Activated CD8-positive, alpha-beta T cell treated with anti-CD3 and anti-CD28 coated beads, Interleukin-2, amount 10 ng/mL, durations not matched to agents 7 days and 5 days (primary cell): Measurements from ENCODE around the gene SCGB1D4. TPM values are rescaled to one million over a fixed set of nuclear protein-coding genes. Genes with fewer than 3 reads are reported as not detected.
"Not testable (repeated sequence)": the region's sequence is repeated elsewhere in the genome, so short reads cannot be mapped to it uniquely, and the experiment has no call there.

Experiments
- ATAC-seq: fragments of 150-1000 bp; cut with Tn5 transposase; one replicate; pipeline ENCODE4 v1.10.0; 2021; ENCODE audit warnings: moderate library complexity
- CTCF ChIA-PET: fragments of 350-600 bp; sonication (Branson Sonifier 250); formaldehyde crosslinking; loops from one replicate; lab custom pipeline; 2021; ENCODE audit warnings: antibody characterized with exemption; lab: Charles Lee
- POLR2A ChIA-PET: fragments of 350-600 bp; sonication (Branson Sonifier 250); formaldehyde crosslinking; loops from one replicate; lab custom pipeline; 2021; ENCODE audit warnings: antibody characterized with exemption; lab: Charles Lee
- DNase-seq: peaks from one replicate; pipeline ENCODE4 v3.0.0-alpha.2; 2020
- H3K27ac Mint-ChIP-seq: one replicate; pipeline ENCODE4 v1.8.0; 2021; ENCODE audit warnings: mild to moderate bottlenecking, mixed read lengths
- H3K27me3 Mint-ChIP-seq: one replicate; pipeline ENCODE4 v1.8.0; 2021; ENCODE audit warnings: low read depth, mixed read lengths
- H3K36me3 Mint-ChIP-seq: one replicate; pipeline ENCODE4 v1.8.0; 2021; ENCODE audit warnings: low read depth, mixed read lengths
- H3K4me1 Mint-ChIP-seq: one replicate; pipeline ENCODE4 v1.8.0; 2021; ENCODE audit warnings: low read depth, mixed read lengths
- H3K4me3 Mint-ChIP-seq: one replicate; pipeline ENCODE4 v1.8.0; 2021; ENCODE audit warnings: mild to moderate bottlenecking, mixed read lengths
- H3K9me3 Mint-ChIP-seq: one replicate; pipeline ENCODE4 v1.8.0; 2022; ENCODE audit warnings: mixed read lengths; ENCODE audit not compliant: insufficient read depth
- total RNA-seq, 2 experiments: library from RNA; stranded (reverse); gene quantifications; one replicate each; pipeline ENCODE4 v1.2.3, GENCODE V29; 2021

The SCGB1D4 gene
- total RNA-seq, 2 experiments from 2014 or later, result not detected

- POLR2A ChIA-PET, H3K4me1 Mint-ChIP-seq, H3K4me3 Mint-ChIP-seq, DNase-seq, ATAC-seq, H3K9me3 Mint-ChIP-seq, H3K27ac Mint-ChIP-seq, H3K36me3 Mint-ChIP-seq: not testable (repeated sequence)
- peaks cover 15% of the 10 kb centered on the region for H3K27me3 Mint-ChIP-seq
- CTCF ChIA-PET, result interaction anchor here (1.0 kb wide), 1 partner anchor 85 kb away, joined by 3 read pairs; no protein-coding TSS in a partner anchor
Measured at GRCh38 chr11:62327541-62327940, 28.7 kb upstream of the SCGB1D4 start.

GRCh38 chr11:62326719-62327118 is 27.8 kb upstream of the SCGB1D4 start:
- CTCF ChIA-PET, H3K9me3 Mint-ChIP-seq, DNase-seq, H3K4me3 Mint-ChIP-seq, H3K36me3 Mint-ChIP-seq, H3K27ac Mint-ChIP-seq, POLR2A ChIA-PET, H3K4me1 Mint-ChIP-seq, ATAC-seq: not testable (repeated sequence)
- H3K27me3 Mint-ChIP-seq, result peaks cover 15% of the 10 kb centered on the region

GRCh38 chr11:62325781-62326180 is 26.9 kb upstream of the SCGB1D4 start:
- ATAC-seq, DNase-seq, H3K27me3 Mint-ChIP-seq, POLR2A ChIA-PET, H3K27ac Mint-ChIP-seq, H3K36me3 Mint-ChIP-seq, H3K4me3 Mint-ChIP-seq, H3K4me1 Mint-ChIP-seq, H3K9me3 Mint-ChIP-seq: not testable (repeated sequence)
- CTCF ChIA-PET, result interaction anchor here (0.8 to 1.0 kb wide), 3 partner anchors 11 to 154 kb away, joined by 3 to 5 read pairs (median 5); no protein-coding TSS in a partner anchor

GRCh38 chr11:62324731-62325556 is 26.1 kb upstream of the SCGB1D4 start:
- CTCF ChIA-PET, result interaction anchor here (0.8 to 1.0 kb wide), 3 partner anchors 10 to 153 kb away, joined by 3 to 5 read pairs (median 5); no protein-coding TSS in a partner anchor
- Mint-ChIP-seq H3K4me3 (no peak overlapping the region), H3K9me3 (no peaks in the 10 kb centered on the region), H3K36me3 (no peaks in the 10 kb centered on the region), H3K27ac (no peak overlapping the region), H3K27me3 (peaks cover 6% of the 10 kb centered on the region), H3K4me1 (peaks cover 2% of the 10 kb centered on the region)
- POLR2A ChIA-PET, result no interaction called here
- ATAC-seq (peak; percentile 96), DNase-seq (peak; percentile 79)

- Mint-ChIP-seq H3K27ac (no peak overlapping the region), H3K27me3 (peaks cover 5% of the 10 kb centered on the region), H3K4me1 (no peaks in the 10 kb centered on the region), H3K9me3 (no peaks in the 10 kb centered on the region), H3K4me3 (no peak overlapping the region), H3K36me3 (no peaks in the 10 kb centered on the region)
- ATAC-seq, result no peak
- DNase-seq, result no peak
- ChIA-PET POLR2A (no interaction called here), CTCF (interaction anchor here (1.0 to 3.5 kb wide), 8 partner anchors 9 to 168 kb away, joined by 3 to 17 read pairs (median 6); no protein-coding TSS in a partner anchor)
Measured at GRCh38 chr11:62322524-62322923, 23.6 kb upstream of the SCGB1D4 start.

- Mint-ChIP-seq H3K4me1 (peaks cover 12% of the 10 kb centered on the region), H3K4me3 (no peak overlapping the region), H3K36me3 (no peaks in the 10 kb centered on the region), H3K9me3 (no peaks in the 10 kb centered on the region), H3K27me3 (peaks cover 16% of the 10 kb centered on the region), H3K27ac (no peak overlapping the region)
- ATAC-seq (no peak), DNase-seq (no peak)
- POLR2A ChIA-PET, result no interaction called here
- CTCF ChIA-PET, result no interaction called here
Measured at GRCh38 chr11:62315431-62315830, 16.6 kb upstream of the SCGB1D4 start.

- no peak overlapping the region for H3K4me3 Mint-ChIP-seq
- no peaks in the 10 kb centered on the region for H3K9me3 Mint-ChIP-seq
- ATAC-seq (no peak), DNase-seq (no peak)
- H3K27me3 Mint-ChIP-seq, result peaks cover 31% of the 10 kb centered on the region
- CTCF ChIA-PET, result interaction anchor here (1.1 to 2.0 kb wide), 5 partner anchors 29 to 186 kb away, joined by 3 to 27 read pairs (median 3); partner anchors contain the start of gene INCENP
- H3K27ac Mint-ChIP-seq, result no peak overlapping the region
- POLR2A ChIA-PET, result no interaction called here
- peaks cover 15% of the 10 kb centered on the region for H3K4me1 Mint-ChIP-seq
- H3K36me3 Mint-ChIP-seq, result no peaks in the 10 kb centered on the region
Measured at GRCh38 chr11:62309991-62310390, 11.1 kb upstream of the SCGB1D4 start.

- Mint-ChIP-seq H3K27me3 (peaks cover 29% of the 10 kb centered on the region), H3K4me3 (no peak overlapping the region), H3K9me3 (no peaks in the 10 kb centered on the region), H3K36me3 (no peaks in the 10 kb centered on the region), H3K27ac (no peak overlapping the region), H3K4me1 (peaks cover 15% of the 10 kb centered on the region)
- ChIA-PET CTCF (no interaction called here), POLR2A (no interaction called here)
- DNase-seq, result no peak
- no peak for ATAC-seq
Measured at GRCh38 chr11:62307950-62308349, 9.1 kb upstream of the SCGB1D4 start.

- no peaks in the 10 kb centered on the region for H3K9me3 Mint-ChIP-seq
- H3K27me3 Mint-ChIP-seq, result peaks cover 37% of the 10 kb centered on the region
- H3K4me3 Mint-ChIP-seq, result no peak overlapping the region
- H3K27ac Mint-ChIP-seq, result no peak overlapping the region
- no peak for DNase-seq
- CTCF ChIA-PET, result no interaction called here
- POLR2A ChIA-PET, result no interaction called here
- no peaks in the 10 kb centered on the region for H3K36me3 Mint-ChIP-seq
- no peak for ATAC-seq
- peaks cover 6% of the 10 kb centered on the region for H3K4me1 Mint-ChIP-seq
Measured at GRCh38 chr11:62306227-62306626, 7.4 kb upstream of the SCGB1D4 start.

GRCh38 chr11:62295504-62295903 is 3.4 kb downstream of the SCGB1D4 start:
- Mint-ChIP-seq H3K27me3 (peaks cover 14% of the 10 kb centered on the region), H3K9me3 (no peaks in the 10 kb centered on the region), H3K4me1 (no peaks in the 10 kb centered on the region), H3K36me3 (no peaks in the 10 kb centered on the region), H3K4me3 (no peak overlapping the region), H3K27ac (no peak overlapping the region)
- peak; percentile 33 for DNase-seq
- ChIA-PET POLR2A (no interaction called here), CTCF (no interaction called here)
- no peak for ATAC-seq

- POLR2A ChIA-PET, result no interaction called here
Measured at GRCh38 chr11:62280452-62280851, 18.4 kb downstream of the SCGB1D4 start.

GRCh38 chr11:62273789-62274275 is 25.0 kb downstream of the SCGB1D4 start:
- Mint-ChIP-seq H3K9me3 (no peaks in the 10 kb centered on the region), H3K27ac (no peak overlapping the region), H3K27me3 (peaks cover 12% of the 10 kb centered on the region), H3K4me1 (no peaks in the 10 kb centered on the region), H3K36me3 (no peaks in the 10 kb centered on the region), H3K4me3 (no peak overlapping the region)
- ChIA-PET CTCF (no interaction called here), POLR2A (no interaction called here)
- DNase-seq (no peak), ATAC-seq (no peak)

More at GRCh38 chr11:62280452-62280851, 18.4 kb downstream of the SCGB1D4 start:
- no peak overlapping the region for H3K4me3 Mint-ChIP-seq
- no peaks in the 10 kb centered on the region for H3K9me3 Mint-ChIP-seq
- no peaks in the 10 kb centered on the region for H3K36me3 Mint-ChIP-seq
- no peaks in the 10 kb centered on the region for H3K4me1 Mint-ChIP-seq
- ATAC-seq, result no peak
- DNase-seq, result no peak
- no peak overlapping the region for H3K27ac Mint-ChIP-seq
- H3K27me3 Mint-ChIP-seq, result peaks cover 11% of the 10 kb centered on the region
- CTCF ChIA-PET, result no interaction called here
